GF-D8 (cell line): ENCODE data around the gene NDUFA13.

Experiments used
- DNase-seq: peaks from one replicate; lab custom pipeline; 2025; lab: John Stamatoyannopoulos, UW

NDUFA13 gene

DNA sequence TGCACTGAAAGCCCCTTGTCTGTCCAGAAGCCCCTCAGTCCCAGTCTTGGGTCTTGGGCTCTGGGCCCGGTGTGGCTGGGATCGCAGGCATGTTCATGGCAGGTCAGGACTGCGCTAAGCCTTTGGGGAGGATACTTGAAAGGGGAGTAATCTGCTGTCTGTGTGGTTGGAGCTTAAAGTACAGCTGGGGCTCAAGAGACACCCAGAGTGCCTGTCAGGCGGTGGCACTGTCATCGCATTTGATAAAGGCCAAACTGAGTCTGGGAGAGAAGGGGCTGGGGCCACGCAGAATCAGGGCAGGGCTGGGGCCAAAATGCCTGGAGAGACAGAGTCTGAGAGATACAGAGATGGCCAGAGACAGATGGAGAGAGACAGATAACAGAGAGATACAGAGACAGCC, 17.8 kb downstream of the NDUFA13 start:
- no peak for DNase-seq

DNA sequence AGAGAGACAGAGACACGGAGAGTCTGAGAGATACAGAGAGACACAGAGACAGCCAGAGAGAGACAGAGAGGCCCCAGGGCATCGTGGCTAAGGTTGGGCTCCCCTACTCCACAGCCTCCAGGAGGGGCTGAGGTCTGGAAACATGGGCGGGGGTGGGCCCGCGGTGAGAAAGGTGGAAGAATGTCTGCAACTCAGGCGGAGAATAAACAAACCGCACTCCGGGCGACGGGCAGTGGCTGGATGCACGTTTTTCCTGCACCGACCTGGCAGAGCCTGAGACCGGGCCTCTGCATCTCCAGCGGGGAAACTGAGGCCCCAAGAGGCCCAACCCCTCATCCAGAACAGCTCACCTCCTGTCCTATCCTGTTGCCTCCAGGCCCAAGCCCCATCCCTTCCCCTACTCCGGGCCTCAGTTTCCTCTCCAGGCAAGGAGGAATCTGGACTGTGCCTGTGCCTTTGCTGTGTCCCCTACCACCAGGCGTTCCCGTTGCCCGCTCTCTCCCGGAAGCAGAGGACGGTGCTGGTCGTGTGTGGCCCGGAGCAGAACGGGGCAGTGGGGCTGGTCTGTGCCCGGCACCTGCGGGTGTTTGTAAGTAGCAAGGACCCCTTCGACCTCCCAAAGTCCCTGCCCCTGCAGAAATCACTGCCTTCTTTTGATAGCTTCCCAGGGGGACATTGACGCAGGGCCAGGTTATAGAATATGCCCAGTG, 18.7 kb downstream of the NDUFA13 start:
- no peak for DNase-seq

DNA sequence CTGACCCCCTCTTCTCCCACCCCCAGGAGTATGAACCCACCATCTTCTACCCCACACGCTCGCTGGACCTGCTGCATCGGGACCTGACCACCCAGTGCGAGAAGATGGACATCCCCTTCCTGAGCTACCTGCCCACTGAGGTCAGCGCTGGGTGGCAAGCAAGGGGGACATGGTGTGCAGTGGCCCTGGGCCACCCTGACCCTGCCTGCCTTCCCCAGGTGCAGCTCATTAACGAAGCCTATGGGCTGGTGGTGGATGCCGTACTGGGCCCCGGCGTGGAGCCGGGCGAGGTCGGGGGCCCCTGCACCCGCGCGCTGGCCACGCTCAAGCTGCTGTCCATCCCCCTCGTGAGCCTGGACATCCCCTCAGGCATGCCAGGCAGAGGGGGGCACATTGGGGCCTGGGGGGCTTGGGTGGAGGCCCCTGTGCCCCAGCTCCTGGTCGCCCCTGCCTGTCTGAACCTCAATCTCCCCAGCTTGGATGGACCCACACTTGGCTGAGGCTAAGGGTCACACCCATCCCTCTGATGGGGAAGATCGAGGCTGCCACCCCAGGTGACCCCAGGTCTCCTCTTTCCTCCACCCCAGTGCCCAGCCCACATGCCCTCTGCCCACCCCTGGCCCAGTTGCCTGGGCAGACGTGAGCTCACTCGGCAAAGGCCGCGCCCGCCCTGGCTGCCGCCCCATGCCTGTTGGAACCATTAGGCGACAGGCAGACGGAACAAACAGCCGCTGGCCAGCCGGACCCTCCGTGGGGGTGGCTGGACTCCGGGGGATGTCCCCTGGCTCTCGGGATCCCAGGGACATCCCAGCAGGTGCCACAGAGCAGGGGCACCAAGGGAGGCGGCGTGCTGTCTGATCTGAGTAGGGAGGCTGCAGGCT, 19.5 kb downstream of the NDUFA13 start:
- no peak for DNase-seq

DNA sequence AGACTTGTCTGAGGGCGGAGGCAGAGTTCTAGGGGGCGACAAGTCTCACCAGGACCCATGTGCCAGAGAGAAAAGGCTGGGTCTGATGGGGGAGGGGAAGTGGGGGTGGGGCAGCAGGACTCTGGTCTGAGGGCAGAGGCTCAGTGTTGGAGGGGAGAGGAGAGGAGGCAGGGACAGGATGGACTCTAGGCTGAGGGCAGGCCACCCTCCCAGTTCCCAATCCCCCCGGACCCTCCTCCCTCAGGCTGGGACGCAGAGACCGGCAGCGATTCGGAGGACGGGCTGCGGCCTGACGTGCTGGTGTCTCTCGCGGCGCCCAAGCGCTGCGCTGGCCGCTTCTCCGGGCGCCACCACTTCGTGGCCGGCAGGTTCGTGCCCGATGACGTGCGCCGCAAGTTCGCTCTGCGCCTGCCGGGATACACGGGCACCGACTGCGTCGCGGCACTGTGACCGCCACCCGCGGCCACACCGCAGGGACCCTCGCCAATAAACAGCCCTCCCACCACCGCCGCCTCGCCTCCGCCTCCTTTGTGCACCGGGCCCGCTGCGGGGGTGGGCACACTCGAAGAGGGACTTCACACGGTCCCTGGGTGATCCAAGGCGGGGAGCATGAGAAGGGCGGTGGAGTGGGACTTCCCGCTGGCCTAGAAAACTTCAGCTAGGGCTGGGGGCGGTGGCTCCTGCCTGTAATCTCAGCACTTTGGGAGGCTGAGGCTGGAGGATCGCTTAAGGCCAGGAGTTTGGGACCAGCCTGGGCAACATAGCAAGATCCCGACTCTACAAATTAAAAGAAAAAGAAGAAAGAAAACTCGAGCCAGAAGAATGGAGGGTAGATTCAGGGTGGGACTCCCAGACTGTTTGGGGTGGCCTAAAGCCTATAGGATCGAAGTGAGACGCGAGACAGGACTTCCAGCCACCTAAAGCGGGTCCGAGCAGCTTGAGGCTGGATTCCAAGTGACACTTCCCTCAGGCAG, 21.3 kb downstream of the NDUFA13 start:
- no peak for DNase-seq

- DNase-seq = no peak
These were observed 22.2 kb downstream of the NDUFA13 start, which contains the start of gene CILP2 for GRCh38 chr19:19538061-19538784. Gene CILP2 (plus strand): TSS chr19:19538265. CDS start chr19:19538350, 85 bp downstream.

DNA sequence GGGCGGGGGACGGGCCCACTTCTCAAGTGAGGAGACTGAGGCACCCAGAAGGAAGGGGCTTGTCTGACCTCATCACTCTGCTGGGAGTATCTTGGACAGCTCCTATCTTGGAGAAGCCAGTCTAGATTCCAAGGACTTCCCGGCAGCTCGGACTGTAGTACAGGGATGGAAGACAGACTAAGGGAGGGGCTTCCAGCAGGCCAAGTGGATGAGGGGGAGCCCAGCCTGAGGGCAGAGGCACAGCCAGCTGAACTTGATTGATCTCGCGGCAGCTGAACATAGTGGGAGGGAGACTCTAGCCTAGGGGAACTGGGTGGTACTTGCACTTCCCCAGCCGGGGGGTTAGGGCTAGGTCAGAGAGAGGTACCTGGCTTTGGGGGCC, 22.8 kb downstream of the NDUFA13 start:
- no peak for DNase-seq

DNA sequence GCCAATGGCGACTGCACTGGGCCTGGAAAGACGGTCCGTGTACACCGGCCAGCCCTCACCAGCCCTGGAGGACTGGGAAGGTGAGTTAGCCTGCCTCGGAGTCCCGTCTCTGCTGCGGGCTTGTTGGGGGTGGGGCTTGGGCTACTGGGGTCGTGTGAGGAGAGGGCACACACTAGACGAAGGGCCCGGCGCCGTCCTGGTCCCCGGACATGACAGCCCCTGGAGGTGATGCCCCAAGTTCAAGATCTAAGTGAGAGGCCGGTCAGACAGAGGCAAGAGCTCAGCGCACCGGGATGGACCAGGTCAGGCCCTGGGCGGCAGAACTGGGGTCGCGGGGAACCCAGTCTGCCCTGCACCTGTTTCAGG, 23.7 kb downstream of the NDUFA13 start:
- no peak for DNase-seq

- no peak for DNase-seq
These were observed 24.2 kb downstream of the NDUFA13 start for GRCh38 chr19:19540064-19540714.

DNA sequence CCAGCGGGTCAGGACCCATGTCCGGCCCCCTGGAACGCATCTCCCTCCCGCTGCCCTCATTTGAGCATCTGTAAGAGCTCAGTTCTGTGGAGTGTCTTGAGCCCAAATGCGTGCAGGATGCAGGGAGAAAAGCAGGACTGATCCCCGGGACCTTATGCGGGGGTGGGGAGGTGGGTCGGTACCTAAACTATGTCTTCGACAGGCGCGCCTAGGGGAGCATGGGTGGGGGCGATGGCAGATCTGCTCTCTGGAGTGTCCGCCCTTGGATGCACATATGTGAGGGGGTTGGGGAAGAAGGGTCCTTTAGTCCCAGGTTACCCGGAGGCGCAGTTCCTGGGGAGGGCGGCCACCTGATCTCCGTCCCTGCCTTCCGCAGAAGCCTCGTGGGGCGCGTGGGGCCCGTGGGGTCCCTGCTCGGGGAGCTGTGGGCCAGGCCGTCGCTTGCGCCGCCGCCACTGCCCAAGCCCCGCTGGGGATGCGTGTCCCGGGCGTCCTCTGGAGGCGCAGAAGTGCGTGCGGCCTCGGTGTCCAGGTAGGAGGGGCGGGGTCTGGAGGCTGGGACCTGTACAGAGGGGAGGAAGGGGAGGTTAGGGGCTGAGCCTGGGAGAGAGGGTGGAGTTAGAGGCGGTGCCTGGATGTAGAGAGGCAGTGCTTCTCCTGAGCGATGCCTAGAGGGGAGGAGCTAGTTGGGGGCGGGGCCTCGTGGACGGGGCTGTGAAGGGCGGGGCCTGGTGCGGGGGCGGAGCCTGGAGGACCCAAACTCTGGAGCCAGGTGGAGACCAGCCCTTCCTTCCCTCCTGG, 24.9 kb downstream of the NDUFA13 start:
- no peak for DNase-seq

DNA sequence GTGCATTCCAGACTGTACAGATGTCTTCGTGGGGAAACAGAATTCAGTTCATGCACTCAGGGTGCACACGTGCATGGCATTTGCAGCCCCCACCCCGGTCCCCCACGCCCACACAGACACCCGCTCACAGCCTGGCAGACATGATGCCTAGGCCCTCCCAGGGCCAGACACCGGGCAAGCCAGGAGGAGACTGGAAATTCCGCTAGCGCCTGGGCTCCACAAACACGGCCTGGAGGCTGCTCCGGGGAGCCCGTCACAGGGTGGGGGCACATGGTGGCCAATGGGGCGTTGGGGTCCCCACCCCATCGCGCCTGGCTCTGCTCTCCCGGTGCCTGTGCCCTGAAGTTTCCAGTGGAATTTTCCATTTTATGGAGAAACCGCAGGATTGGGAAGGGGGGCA, 25.6 kb downstream of the NDUFA13 start:
- no peak for DNase-seq

DNA sequence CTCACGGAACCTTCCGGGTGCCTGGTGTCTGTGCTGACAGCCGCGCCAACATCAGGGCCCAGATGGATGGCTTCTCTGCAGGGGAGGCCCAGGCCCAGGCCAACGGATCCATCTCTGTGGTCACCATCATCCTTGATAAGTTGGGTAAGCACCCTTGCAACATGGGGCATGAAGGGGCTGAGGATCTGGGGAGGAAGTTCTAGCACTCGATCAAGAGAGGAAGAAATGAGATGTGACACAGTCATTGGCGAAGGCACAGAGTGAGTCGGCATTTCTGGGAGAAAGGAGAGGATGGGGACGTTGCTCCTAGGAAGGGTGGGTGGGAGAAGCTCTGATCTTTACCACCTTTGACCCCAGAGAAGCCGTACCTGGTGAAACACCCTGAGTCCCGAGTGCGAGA, 26.5 kb downstream of the NDUFA13 start:
- no peak for DNase-seq

DNA sequence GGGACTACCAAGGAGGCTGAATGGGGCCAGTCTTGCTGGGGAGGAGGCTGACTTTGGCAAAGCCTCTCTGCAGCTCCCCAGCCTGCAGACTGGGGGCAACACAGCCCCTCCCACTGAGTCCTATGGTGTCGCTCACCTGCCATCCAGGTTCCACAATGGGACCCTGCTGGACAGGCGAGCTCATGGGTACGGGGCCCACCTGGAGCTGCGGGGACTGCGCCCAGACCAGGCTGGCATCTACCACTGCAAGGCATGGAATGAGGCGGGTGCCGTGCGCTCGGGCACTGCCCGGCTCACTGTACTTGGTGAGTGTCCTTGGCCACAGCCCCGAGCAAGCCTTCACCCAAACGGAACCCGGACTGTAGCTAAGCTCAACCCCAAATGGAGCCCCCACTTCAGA, 27.1 kb downstream of the NDUFA13 start:
- DNase-seq = no peak

GRCh38 chr19:19543640-19544039, 27.6 kb downstream of the NDUFA13 start:
- DNase-seq = no peak

DNA sequence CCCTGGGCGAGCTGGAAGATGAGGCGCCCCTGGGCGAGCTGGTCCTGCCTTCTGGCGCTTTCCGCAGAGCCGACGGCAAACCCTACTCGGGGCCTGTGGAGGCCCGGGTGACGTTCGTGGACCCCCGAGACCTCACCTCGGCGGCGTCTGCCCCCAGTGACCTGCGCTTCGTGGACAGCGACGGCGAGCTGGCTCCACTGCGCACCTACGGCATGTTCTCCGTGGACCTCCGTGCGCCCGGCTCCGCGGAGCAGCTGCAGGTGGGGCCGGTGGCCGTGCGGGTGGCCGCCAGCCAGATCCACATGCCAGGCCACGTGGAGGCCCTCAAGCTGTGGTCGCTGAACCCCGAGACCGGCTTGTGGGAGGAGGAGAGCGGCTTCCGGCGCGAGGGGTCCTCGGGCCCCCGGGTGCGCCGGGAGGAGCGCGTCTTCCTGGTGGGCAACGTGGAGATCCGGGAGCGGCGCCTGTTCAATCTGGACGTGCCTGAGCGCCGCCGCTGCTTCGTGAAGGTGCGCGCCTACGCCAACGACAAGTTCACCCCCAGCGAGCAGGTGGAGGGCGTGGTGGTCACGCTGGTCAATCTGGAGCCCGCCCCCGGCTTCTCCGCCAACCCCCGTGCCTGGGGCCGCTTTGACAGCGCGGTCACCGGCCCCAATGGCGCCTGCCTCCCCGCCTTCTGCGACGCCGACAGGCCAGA, 28.4 kb downstream of the NDUFA13 start:
- DNase-seq = no peak

GRCh38 chr19:19544954-19545591, 29.0 kb downstream of the NDUFA13 start:
- DNase-seq = no peak

DNA sequence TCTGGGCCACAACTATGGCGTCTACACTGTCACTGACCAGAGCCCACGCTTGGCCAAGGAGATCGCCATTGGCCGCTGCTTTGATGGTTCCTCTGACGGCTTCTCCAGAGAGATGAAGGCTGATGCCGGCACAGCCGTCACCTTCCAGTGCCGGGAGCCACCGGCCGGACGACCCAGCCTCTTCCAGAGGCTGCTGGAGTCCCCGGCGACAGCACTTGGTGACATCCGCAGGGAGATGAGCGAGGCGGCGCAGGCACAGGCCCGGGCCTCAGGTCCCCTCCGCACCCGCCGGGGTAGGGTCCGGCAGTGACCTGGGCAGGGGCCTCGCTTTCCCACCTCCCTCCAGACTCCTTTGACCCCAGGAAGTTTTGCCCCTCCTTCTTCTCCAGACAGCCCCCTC, 29.7 kb downstream of the NDUFA13 start:
- no peak for DNase-seq

DNA sequence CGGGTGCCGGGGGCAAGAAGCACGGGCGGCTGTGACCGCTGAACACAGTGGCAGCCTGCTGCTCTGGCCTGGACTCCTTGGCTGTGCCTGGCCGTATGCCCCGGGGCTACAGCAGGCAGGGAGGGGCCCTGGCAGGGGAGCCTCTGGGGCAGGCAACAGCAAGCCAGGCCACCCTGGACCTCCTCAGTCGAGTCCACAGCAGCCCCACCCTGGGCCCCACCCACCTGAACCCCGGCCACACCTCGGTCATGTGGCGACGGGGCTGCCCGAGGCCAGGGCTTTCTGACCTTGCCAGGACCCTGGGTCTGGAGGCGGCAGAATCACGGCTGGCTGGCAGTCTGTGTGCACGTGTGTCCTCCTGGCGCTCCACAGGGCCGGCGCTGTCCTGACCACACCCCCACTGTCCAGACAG, 30.7 kb downstream of the NDUFA13 start:
- DNase-seq = no peak

- no peak for DNase-seq
These were observed 31.8 kb downstream of the NDUFA13 start for GRCh38 chr19:19547674-19548336.
